A673 (cell line): ENCODE measurements around the gene ERGIC1. TPM values are rescaled to one million over a fixed set of nuclear protein-coding genes. Genes with fewer than 3 reads are reported as not detected.

ENCODE experiments used
- BruUV-seq: library from RNA; stranded (reverse); fragments of 400-500 nt; replicated peaks from 2 replicates; lab custom pipeline; 2021; lab: Mats Ljungman, UMichigan
- CTCF ChIA-PET: fragments of 300-600 bp; sonication (Branson Sonifier 250); formaldehyde crosslinking; loops from one replicate; lab custom pipeline; 2022; ENCODE audit warnings: antibody characterized with exemption; lab: Charles Lee
- POLR2A ChIA-PET: fragments of 300-600 bp; sonication (Branson Sonifier 250); formaldehyde crosslinking; loops from one replicate; lab custom pipeline; 2022; ENCODE audit warnings: antibody characterized with exemption; ENCODE audit not compliant: low non-redundant PET; lab: Charles Lee
- DNase-seq: peaks from one replicate; pipeline ENCODE4 v3.0.0-alpha.2; 2015; ENCODE audit warnings: low spot score
- H3K27ac ChIP-seq: fragments of 200-600 bp; sonication (generic); 2 replicates; pipeline ENCODE4 v1.5.1; 2016; ENCODE audit warnings: mixed run types, low read depth, mild to moderate bottlenecking, mixed read lengths, antibody characterized with exemption, low read length; ENCODE audit not compliant: poor library complexity, severe bottlenecking
- H3K27me3 ChIP-seq: fragments of 200-600 bp; sonication (generic); replicated peaks from 2 replicates; pipeline ENCODE4 v1.6.1; 2017; ENCODE audit warnings: mixed run types, low read depth, mild to moderate bottlenecking, mixed read lengths, antibody characterized with exemption, low read length; ENCODE audit not compliant: insufficient read depth, poor library complexity
- H3K36me3 ChIP-seq: fragments of 200-600 bp; sonication (generic); 2 replicates; pipeline ENCODE4 v1.6.1; 2016; ENCODE audit warnings: mixed run types, mild to moderate bottlenecking, mixed read lengths, antibody characterized with exemption, low read length; ENCODE audit not compliant: insufficient read depth, poor library complexity, severe bottlenecking
- H3K4me1 ChIP-seq: fragments of 200-600 bp; sonication (generic); 2 replicates; pipeline ENCODE4 v1.6.1; 2017; ENCODE audit warnings: mixed run types, mild to moderate bottlenecking, mixed read lengths, antibody characterized with exemption, low read length; ENCODE audit not compliant: insufficient read depth, poor library complexity, severe bottlenecking
- H3K4me3 ChIP-seq: fragments of 200-600 bp; sonication (generic); 2 replicates; pipeline ENCODE4 v1.5.1; 2016; ENCODE audit warnings: low read depth, mixed run types, mild to moderate bottlenecking, mixed read lengths, low read length; ENCODE audit not compliant: poor library complexity, severe bottlenecking
- H3K9me3 ChIP-seq: fragments of 200-600 bp; sonication (generic); 2 replicates; pipeline ENCODE4 v1.6.1; 2016; ENCODE audit warnings: mixed run types, low read depth, mild to moderate bottlenecking, mixed read lengths, antibody characterized with exemption, low read length; ENCODE audit not compliant: poor library complexity, severe bottlenecking
- EZH2 ChIP-seq: fragments of 200-600 bp; sonication (generic); IDR thresholded peaks from 2 replicates; pipeline ENCODE4 v1.6.1; 2017; ENCODE audit warnings: borderline replicate concordance, low read depth, mild to moderate bottlenecking, mixed read lengths, antibody characterized with exemption, low read length; ENCODE audit not compliant: poor library complexity, severe bottlenecking
- intact Hi-C: fragments of 100-400 bp; cut with micrococcal nuclease; formaldehyde crosslinking; loops from one replicate; pipeline ENCODE4 v1.10.0; 2022; ENCODE audit not compliant: unreplicated experiment
- total RNA-seq: library from RNA; stranded (reverse); gene quantifications from 2 replicates; pipeline ENCODE4 v1.2.3, GENCODE V29; 2021
- TF ChIP-seq, protein P1 (sequence below): fragments of 300-800, 200-600 bp; sonication (generic); conservative IDR thresholded peaks from 2 replicates; pipeline ENCODE4 v1.5.1; 2017; ENCODE audit warnings: low read depth, mild to moderate bottlenecking, antibody characterized with exemption, low read length, moderate library complexity, mixed read lengths

The ERGIC1 gene
- total RNA-seq, 1 experiment from 2014 or later = 44.2 TPM

DNA sequence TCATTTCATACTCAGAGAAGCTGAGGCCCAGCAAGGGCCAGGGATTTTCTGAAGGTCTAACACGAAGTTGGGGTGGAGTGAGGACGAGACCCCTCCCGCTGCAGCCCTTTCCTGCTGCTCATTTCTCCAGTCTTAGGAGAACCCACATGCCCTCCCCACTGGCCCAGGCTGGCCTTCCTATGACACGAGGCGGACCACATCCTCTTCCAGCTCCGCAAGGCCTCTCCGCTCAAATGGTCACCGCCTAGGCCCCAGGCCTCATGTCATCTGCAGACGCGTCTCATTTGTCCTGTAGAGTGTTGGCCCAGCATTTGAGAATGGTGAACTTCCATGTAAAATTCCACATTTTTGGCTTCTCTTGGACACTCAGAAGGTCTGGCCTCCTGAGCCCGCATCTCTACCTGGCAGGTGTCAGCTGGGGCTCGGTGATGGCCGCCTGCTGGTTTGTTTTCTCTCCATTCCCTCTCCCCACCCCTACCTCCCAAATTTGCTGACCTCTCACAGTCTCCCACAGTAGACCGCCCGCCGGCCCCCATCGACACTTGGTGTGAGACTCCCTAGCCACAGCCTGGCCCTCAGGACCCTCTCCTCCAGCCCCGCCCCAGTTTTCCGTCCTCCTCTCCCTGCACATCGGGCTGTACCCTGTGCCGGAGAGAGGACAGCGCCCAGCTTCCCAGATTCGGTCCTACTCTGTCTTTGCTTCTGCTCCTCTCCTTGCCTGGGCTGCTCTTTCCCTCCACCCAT is 51.7 kb downstream of the ERGIC1 start:
- intact Hi-C loops = no loop called here
- ChIA-PET POLR2A (no interaction called here), CTCF (no interaction called here)
- TF ChIP-seq, protein P1, sequence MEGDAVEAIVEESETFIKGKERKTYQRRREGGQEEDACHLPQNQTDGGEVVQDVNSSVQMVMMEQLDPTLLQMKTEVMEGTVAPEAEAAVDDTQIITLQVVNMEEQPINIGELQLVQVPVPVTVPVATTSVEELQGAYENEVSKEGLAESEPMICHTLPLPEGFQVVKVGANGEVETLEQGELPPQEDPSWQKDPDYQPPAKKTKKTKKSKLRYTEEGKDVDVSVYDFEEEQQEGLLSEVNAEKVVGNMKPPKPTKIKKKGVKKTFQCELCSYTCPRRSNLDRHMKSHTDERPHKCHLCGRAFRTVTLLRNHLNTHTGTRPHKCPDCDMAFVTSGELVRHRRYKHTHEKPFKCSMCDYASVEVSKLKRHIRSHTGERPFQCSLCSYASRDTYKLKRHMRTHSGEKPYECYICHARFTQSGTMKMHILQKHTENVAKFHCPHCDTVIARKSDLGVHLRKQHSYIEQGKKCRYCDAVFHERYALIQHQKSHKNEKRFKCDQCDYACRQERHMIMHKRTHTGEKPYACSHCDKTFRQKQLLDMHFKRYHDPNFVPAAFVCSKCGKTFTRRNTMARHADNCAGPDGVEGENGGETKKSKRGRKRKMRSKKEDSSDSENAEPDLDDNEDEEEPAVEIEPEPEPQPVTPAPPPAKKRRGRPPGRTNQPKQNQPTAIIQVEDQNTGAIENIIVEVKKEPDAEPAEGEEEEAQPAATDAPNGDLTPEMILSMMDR = no peak
- TF ChIP-seq EZH2 = no peak
- Histone ChIP-seq H3K9me3 (no peaks in the 10 kb centered on the region), H3K36me3 (no peaks in the 10 kb centered on the region), H3K4me1 (no peaks in the 10 kb centered on the region), H3K27me3 (no peaks in the 10 kb centered on the region), H3K27ac (no peak overlapping the region), H3K4me3 (no peak overlapping the region)
- DNase-seq = no peak
- no TSS peak for BruUV-seq

DNA sequence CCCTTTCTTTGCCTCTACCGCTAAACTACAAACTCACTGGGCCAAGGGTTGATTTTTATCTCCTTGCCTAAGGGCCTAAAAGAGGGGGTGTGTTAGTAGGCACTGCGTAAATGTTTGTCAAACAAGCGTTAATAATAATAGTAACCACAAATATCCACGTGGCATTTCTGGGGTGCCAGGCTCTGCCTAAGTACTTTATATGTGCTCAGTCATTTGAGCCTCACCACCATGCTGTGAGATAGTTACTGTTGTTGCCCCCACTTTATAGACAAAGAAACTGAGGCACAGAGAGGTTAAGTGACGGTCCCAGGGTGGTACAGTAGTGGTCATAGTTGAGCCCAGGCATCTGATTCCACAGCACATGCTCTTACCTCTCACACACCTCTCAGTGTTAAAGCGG is 52.4 kb downstream of the ERGIC1 start:
- intact Hi-C loops = no loop called here
- TF ChIP-seq, protein P1 = no peak
- TF ChIP-seq EZH2 = no peak
- ChIA-PET CTCF (no interaction called here), POLR2A (no interaction called here)
- Histone ChIP-seq H3K36me3 (no peaks in the 10 kb centered on the region), H3K4me1 (no peaks in the 10 kb centered on the region), H3K4me3 (no peak overlapping the region), H3K27me3 (no peaks in the 10 kb centered on the region), H3K9me3 (no peaks in the 10 kb centered on the region), H3K27ac (no peak overlapping the region)
- no TSS peak for BruUV-seq
- no peak for DNase-seq

DNA sequence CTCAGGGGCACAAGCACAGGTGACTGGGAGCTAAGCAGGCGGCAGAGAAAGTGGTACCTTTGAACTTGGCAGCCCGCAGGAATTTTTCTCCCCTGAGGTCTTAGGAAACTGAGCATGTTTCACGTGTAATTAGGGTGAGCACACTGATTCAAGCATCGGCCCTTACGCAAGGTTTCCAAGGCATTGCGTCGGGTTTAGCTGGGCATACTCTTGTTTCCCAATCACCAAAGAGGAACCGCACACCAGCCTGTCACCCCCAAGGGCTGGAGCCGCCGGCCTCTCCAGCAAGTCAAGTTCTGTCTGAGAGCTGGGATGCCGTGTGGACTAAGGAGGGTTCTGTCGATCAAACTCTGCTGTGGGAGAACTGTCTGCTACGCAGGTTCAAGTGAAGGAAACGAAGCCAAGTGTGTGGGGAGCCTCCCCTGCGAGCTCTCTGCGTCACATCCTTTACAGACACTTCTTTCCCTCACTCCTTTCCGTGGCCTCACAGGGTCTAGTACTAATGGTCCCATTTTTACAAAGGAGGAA is 53.0 kb downstream of the ERGIC1 start:
- Histone ChIP-seq H3K27me3 (no peaks in the 10 kb centered on the region), H3K4me1 (no peaks in the 10 kb centered on the region), H3K36me3 (no peaks in the 10 kb centered on the region), H3K9me3 (no peaks in the 10 kb centered on the region), H3K4me3 (no peak overlapping the region), H3K27ac (no peak overlapping the region)
- DNase-seq = no peak
- BruUV-seq = no TSS peak
- no peak for TF ChIP-seq EZH2
- TF ChIP-seq, protein P1 = no peak
- ChIA-PET CTCF (no interaction called here), POLR2A (interaction anchor here (0.6 kb wide), 1 partner anchor 587 kb away, joined by 5 read pairs; no protein-coding TSS in a partner anchor)
- intact Hi-C loops = no loop called here
